ENCODE data around the gene GJA3. TPM values are rescaled to one million over a fixed set of nuclear protein-coding genes. Genes with fewer than 3 reads are reported as not detected.

GJA3 gene
- 0.13 TPM for total RNA-seq

DNA sequence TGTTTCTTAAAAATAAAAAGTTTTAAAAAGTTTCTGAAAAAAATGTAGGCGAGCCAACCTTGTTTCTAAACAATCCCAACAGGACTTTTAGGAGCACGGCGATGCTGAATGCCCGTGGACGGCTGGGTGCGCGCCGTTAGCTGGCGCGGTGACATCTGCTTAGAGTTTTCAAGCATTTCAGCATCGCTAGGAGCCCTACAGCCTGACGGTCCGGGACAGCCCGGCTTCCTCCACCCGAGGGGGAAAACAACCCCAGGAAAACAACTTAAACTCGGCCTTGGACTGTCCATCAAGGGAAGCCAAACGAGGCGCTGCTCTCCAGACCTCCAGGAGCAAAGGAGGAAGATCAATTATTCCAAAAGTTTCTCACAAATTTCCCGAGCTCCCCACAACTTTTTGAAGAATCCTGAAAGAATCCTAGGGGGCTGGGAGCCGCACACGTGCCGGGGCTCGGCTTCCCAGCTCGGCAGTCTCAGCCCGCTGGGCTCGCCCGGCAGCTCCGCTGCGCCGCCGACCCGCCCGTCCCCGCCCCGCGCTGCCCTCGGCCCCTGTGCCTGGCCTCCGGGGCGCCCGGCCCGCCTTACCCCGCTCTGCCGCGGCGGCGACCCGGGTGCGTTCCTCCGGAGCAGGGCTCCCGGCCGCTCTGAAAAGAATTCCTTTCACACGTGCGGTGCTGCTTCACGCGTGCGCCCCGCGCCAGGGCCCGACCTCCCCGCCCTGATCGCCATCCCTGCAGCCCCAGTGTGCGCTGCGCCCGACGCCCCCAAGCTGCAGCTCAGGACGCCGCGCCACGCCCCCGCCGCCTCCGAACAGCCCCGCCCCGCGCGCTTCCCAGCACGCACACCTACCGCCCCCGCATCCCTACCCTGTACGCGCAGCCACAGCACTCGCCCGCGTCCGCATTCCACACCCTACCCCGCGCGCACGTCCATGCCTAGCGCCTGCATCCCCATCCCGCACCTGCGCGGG, at the start of gene GJA3:
Gene GJA3 (minus strand): TSS at position 747 of the 969 bp plus-strand sequence. CDS start 17,764 bp downstream, outside the sequence.
- no peak for DNase-seq (ENCODE audit: low spot score)

- DNase-seq (ENCODE audit: low spot score), result no peak
Measured at GRCh38 chr13:20209948-20210347, 49.1 kb upstream of the GJA3 start.

GRCh38 chr13:20206698-20207235, 45.9 kb upstream of the GJA3 start:
- DNase-seq (ENCODE audit: low spot score), result no peak

DNA sequence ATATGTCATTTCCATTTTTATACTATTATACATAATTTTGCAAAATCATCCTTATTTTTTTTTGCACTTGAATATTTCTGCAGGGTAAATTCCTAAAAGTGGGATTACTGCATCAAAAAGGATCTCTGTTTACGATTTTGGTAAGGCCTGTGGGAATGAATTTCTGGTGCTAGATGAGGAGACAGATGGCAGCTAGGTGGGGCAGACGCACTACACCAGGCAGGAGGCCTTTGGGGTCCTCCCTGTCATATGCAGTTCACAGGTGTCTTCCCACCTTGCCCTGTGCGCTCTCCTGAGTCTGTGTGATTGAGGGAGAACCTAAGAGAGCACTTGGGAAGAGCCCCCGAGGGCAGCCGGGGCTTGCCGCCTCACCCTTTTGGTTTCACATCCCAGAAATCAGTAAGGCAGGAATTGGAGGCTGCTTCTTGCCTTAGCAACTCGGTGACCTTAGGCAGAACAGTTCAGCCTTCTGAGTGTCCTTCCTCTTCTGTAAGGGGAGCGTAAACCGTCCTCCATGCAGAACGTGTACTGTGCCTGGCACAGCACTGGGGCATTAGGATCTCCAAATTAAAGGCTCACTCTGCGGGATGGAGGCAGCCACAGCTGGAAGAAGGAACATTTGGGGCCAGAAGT, 45.3 kb upstream of the GJA3 start:
- no peak for DNase-seq (ENCODE audit: low spot score)

DNA sequence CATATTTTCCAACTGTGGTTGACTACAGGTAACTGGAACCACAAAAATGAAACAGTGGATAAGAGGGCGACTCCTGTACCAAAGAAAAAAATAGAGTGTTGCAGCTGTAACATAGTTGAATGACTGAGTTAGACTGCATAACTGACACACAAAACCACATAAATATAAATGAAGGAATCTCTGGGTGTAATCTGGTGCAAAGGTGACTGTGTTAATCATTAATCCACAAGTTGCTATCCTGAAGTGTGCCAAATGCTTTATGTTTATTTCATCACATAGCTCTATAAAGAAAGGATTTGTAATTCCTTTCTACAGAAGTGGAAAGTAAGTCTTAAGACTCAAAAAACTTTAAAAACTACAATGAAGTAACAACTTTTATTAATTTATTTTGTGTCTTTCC, 37.9 kb upstream of the GJA3 start:
- DNase-seq (ENCODE audit: low spot score), result no peak

DNA sequence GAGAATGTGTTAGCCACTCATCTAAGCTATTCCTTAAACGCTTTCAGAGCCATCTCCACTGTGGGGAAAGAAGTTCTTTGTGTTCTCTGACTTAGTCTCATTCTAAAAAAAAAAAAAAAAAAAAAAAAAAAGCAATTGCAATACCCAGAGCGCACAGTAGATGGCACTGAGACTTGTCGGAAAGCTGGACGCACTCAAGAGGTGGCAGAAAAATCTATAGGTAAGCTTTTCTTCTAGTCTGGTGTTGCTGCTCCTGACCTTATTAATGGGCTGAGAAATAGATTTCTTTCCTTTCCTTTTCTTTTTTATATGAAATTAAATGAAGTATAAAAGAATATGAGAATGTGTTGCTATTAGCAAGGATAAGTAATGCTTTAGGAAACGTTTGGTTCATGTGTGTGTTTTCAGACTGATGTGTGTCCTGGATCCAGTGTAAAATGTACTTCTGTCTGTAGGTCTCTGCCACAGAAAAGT, 36.5 kb upstream of the GJA3 start:
- DNase-seq (ENCODE audit: low spot score), result no peak

GRCh38 chr13:20195801-20196200, 34.9 kb upstream of the GJA3 start:
- DNase-seq (ENCODE audit: low spot score), result no peak

GRCh38 chr13:20193907-20194631, 33.2 kb upstream of the GJA3 start:
- DNase-seq (ENCODE audit: low spot score), result no peak

DNA sequence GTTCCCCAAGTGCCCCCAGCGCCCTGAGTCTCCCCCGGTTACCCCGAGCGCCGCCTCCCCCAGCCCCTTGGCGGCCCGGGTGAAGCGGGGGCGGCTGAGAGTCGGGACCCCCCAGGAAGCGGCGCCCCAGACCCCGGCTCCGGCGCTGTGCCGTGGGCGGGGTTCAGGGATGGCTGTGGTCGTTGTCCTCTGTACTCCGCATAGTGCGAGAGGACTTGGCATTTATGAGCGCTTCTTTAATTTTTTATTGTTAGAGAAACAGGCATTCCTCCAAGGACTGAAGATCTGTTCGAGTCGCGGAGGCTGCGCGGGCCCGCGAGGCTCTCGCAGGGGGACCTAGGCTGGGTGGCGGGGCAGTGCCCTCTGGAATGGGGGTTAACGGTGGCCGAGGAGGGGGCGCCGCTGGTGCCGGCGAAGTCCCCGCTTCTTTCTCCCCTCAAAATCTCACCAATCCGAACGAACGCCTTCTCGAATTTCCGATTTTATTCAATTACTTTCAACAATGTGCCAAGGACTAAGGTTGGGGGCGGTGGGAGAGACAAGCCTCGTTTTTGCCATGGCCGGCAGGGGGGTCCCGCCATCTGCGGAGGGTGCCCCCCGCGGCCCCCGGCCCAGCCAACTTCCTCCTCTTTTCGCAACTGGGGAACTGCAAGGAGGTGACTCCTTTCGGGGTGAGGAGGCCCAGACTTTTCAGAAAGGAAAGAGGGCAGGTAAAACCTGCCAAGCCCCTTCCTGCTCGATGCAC, 32.5 kb upstream of the GJA3 start:
- no peak for DNase-seq (ENCODE audit: low spot score)

DNA sequence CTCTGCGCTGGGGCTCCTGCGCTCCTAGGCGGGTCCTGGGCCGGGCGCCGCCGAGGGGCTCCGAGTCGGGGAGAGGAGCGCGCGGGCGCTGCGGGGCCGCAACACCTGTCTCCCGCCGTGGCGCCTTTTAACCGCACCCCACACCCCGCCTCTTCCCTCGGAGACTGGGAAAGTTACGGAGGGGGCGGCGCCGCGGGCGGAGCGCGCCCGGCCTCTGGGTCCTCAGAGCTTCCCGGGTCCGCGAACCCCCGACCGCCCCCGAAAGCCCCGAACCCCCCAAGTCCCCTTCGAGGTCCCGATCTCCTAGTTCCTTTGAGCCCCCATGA, 31.9 kb upstream of the GJA3 start, which contains the start of gene GJB2:
Gene GJB2 (minus strand): TSS at position 103 of the 326 bp plus-strand sequence. CDS start 3,357 bp downstream, outside the sequence.
- DNase-seq (ENCODE audit: low spot score), result no peak

- DNase-seq (ENCODE audit: low spot score), result no peak
Measured at GRCh38 chr13:20192158-20192835, 31.4 kb upstream of the GJA3 start.

- no peak for DNase-seq (ENCODE audit: low spot score)
Measured at GRCh38 chr13:20191311-20192157, 30.7 kb upstream of the GJA3 start.

DNA sequence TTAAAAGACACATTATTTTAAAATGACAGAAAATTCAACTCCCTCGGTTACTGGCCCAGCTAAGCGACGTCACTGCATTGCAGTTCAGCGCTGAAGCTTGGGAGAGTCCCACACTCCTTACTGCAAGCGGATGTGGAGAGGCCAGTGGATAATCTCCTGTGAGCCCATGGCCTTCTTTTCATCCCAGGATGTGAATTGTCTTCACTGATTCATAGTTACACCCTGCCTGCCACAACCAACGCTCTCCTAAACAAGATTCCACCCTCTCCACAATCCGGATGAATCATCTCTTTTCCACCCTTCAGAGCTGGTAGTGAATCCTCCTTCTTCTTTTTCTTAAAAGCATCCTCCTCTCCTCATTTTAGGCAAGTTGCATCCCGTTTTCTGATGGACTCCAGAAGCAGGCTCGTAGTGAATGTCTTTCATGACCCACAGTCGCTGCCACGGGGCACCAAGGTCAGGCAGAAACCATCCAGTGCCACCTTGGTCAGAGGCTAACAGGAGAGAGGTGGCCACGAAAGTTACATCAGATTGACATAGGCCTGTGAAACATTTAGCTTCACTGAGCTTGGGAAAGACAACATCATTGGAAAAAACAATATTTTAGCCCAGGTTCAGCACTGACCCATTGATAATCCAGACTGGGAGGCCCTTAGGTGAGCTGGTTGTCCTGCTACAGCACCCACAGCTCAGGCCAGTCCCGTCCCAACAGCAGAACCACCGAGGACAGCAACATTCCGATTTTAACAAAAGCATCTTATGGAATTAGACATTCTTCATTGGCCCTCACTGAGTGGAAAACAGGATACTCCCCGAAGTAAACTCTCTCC, 29.8 kb upstream of the GJA3 start:
- no peak for DNase-seq (ENCODE audit: low spot score)

DNA sequence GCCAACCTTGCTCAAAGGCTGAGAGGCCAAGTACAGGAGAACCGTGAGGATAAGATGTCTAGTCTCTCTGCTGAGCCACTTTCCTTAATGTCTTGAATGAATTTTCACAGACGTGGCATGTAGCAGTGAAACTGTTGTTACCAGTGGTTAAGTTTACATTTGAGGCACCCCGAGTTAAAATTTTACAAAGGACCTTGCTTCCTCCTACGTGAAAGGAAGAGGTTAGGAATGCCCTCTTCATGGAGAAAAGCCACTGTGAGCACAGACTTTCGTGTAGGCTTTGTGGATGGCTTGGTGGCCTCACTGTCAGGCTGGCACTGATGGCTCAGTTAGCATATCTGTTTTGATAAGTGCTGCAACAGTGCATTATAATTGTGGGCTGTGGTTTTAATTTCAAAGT, 29.2 kb upstream of the GJA3 start:
- DNase-seq (ENCODE audit: low spot score), result no peak

DNA sequence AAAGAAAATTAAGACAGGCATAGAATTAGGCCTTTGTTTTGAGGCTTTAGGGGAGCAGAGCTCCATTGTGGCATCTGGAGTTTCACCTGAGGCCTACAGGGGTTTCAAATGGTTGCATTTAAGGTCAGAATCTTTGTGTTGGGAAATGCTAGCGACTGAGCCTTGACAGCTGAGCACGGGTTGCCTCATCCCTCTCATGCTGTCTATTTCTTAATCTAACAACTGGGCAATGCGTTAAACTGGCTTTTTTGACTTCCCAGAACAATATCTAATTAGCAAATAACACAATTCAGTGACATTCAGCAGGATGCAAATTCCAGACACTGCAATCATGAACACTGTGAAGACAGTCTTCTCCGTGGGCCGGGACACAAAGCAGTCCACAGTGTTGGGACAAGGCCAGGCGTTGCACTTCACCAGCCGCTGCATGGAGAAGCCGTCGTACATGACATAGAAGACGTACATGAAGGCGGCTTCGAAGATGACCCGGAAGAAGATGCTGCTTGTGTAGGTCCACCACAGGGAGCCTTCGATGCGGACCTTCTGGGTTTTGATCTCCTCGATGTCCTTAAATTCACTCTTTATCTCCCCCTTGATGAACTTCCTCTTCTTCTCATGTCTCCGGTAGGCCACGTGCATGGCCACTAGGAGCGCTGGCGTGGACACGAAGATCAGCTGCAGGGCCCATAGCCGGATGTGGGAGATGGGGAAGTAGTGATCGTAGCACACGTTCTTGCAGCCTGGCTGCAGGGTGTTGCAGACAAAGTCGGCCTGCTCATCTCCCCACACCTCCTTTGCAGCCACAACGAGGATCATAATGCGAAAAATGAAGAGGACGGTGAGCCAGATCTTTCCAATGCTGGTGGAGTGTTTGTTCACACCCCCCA, 28.1 kb upstream of the GJA3 start:
- DNase-seq (ENCODE audit: low spot score), result no peak

DNA sequence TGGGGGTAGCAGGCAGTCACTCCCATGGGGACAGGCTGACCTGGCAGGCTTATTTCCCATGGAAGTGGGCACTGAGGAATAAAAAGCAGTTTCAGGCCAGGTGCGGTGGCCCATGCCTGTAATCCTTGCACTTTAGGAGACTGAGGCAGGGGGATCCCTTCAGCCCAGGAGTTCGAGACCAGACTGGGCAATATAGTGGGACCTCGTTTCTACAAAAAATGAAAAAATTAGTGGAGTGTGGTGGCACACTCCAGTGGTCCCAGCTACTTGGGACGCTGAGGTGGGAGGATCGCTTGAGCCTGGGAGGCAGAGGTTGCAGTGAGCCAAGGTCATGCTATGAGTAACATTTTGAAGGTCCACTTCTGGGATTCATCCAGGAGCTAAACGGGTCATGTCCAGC, 25.9 kb upstream of the GJA3 start:
- DNase-seq (ENCODE audit: low spot score), result no peak

DNA sequence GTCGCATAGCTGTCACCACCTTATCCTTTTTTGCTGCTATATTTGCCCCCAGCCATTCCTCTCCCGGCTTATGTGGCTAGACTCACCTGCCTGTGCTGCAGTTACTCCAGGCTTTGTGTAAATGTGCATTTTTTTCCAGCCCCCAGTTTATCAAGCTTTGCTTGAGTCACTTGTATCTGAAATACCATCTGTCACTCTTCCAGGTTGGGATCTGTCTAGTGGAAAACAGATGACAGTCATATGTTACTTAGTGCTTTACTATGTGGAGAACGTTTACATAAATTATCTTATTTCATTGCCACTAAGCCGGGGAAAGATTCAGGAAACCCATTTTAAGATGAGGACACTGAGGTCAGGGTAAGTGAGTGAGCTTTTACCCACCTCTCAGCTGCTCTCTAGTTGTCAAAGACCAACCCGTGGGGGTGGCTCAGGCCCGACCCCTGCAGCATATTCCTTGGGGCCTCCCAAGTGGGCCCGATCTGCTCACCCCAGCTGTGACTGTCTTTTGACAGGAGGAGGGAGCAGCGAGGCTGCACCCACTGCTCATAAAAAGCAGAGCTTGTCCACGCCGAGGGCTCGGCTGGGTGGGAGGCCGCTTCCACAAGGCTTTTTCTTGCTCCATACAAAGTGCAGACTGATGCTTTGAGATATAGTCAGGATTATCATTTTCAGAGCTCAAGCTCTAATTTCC, 24.7 kb upstream of the GJA3 start:
- no peak for DNase-seq (ENCODE audit: low spot score)
